Inflammatory macrophage treated with lipopolysaccharide for 4 hours (primary cell): ENCODE results near the gene CCNG2.

Source experiments
- DNase-seq: peaks from one replicate; pipeline ENCODE4 v3.0.0-alpha.2; 2020

Gene CCNG2

GRCh38 chr4:77209936-77210335, 52.9 kb downstream of the CCNG2 start:
- DNase-seq, result no peak

GRCh38 chr4:77215107-77215506, 58.1 kb downstream of the CCNG2 start:
- no peak for DNase-seq

GRCh38 chr4:77217526-77217925, 60.5 kb downstream of the CCNG2 start:
- DNase-seq, result no peak

GRCh38 chr4:77219266-77219665, 62.3 kb downstream of the CCNG2 start:
- no peak for DNase-seq
